HG02885 (cell line): ENCODE results near the gene PRL.

Experiments used
- ATAC-seq: cut with Tn5 transposase; IDR thresholded peaks from one replicate; pipeline ENCODE4 v1.9.1; 2021; ENCODE audit warnings: mild to moderate bottlenecking; ENCODE audit not compliant: unreplicated experiment, poor library complexity

PRL gene

DNA sequence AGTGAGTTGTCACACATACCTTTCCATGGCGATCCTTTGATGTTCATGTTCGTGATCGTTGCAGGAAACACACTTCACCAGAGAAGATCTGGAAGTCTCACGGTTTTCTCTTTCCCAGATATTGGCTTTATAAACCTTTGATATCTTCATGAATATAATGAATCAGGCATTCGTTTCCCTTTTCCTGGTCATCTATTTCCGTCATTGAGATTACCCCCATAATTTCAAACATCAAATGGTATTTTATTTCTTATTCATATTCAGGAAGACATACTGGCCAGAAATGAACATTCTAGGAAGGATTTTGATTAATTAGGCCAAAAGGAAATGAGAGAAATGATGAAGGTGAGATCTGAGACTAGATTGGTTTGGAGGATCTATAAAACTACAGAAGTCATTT lies at the start of gene PRL:
TSS of gene PRL (minus strand) at position 101 of the 400 bp plus-strand sequence. CDS start at position 47, 54 bp downstream.
- ATAC-seq, result no peak

DNA sequence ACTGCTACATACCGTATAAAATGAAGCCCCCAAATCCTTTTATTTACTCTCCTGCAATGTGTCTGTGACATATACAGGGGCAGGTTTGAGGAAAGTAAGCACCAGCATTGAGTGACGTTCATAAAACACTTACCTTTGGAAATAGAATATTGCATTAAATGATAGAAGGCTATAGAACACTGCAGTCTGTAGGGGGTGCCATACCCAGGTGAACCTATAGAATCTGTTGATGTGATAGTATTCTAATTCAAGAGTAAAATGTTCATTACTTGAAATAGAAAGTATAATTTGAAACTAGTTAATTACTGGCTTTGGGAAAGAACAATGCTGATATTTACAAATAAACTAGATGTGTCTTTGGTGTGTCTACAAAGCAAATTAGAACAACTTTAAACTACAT lies 47.0 kb upstream of the PRL start:
- ATAC-seq, result no peak

DNA sequence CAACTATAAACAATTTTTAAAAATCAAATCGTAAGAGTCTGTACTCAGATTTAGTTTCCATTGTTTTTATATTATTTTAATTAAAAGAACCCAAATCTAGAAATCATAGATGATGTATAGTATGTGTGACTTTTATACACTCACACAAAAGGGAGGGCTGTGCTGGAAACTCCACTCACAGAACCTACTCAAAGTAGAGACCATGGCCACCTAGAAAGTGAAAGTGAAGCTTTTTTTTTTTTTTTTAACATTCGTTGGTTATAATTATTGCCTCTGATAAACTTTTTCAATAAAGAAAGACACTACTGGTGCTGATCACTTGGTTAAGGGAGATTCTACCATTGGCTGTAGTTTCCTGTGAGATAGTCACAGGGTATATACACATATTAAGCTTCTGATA lies 37.9 kb upstream of the PRL start:
- ATAC-seq, result no peak

DNA sequence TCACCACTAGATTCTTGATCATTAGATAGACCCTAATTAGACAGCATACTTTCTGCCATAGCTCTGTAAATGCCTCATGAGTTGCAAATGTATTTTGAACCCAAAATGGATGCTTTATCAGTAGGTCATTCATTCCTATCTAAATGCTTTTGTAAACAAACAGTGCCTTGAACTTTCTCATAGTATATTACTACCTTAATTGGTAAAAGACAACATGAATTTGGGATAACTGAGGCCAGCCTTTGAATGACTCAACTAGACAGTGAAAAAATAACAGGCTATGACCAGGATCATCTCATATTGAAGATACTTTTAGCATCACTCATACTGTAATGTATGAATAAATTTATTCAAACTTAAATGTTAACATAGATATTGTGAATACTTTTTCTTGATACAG lies 37.0 kb upstream of the PRL start:
- ATAC-seq, result no peak

DNA sequence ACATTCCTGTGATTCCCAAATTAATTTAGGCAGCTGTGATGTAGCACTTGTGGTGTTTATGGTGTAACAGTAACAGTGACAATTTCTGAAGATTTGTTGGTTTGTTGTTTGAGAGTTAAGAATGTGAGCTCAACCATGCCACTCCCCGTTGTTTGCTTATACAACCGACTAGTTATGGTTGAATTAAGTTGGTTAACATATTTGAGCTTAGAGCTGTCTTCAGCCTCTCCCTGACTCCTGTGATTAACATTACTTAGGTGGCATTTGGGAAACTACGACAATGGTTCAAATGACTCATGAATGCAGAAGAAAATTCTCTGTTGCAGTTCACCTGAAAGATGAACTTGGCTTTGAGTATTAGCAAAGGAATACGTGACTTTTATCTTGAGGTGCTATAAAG lies 35.9 kb upstream of the PRL start:
- no peak for ATAC-seq

DNA sequence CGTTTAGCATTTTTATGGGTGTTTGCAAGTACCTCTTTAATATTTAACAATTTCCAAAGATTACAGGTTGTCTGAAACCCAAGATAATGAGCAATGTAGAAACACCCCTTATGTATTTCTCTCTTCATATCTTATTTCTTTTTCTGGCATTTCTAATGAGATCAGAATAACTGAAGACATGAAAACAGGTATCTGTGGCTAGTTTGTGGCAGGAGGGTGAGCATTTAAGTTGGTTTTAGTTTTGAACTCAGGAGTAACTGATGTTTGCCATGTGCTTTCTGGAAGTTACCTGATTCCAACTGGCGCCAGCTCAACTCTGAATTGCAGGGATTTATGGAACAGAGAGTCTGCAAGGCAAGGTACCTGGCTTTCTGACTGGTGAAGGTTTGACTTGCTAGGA lies 35.4 kb upstream of the PRL start:
- no peak for ATAC-seq

DNA sequence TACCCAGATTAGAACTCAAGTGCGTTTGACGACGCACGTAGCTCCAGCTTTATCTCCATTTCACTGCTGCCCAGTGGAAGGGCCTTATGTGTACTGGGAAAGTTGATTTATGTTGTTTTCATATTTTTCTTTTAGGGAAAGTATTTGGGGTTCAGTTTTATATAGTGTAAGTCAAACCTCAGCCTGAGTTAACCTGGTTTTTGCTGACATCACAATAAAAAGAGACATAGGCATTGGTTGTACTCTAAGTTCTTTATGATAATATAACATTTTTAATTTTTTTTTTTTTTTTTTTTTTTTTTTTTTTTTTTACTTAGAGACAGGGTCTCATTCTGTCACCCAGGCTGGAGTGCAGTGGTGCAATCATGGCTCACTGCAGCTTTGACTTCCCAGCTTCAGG lies 34.1 kb upstream of the PRL start:
- ATAC-seq, result no peak

DNA sequence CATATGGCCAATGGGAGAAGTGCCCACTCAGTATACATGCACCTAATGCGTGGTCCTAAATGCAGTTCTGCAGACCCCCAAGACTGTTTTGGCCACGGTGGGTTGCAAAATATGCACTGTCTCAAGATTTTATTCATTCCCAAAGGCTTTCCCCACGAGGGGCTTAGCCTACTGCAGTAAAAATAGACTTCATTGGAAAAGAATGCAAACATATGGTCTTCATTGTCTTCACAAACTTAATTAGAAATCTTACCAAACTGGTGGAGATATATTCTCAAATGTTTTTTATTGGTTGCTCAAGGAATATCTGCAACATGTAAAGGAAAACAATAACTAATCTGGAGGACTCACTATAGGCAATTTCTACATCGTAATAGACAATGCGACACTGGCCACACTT lies 31.6 kb upstream of the PRL start:
- no peak for ATAC-seq

DNA sequence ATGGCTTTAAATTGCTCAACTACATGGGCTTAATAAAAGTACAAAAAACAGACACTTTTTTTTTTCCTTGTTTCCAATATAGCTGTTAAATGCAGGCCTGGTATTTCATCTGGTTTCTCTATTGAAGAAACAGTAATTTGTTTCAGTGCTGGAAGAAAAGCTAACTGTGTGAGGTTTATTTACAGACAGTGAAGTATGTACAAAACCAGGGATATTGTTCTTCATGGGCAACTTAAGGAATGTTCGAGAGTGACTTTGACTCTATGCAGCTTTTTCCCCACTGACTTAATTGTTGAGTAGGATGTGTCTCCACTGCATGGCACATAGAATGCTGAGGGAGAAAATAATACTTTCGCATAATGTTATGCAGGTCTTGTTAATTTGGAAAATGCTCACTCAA lies 31.0 kb upstream of the PRL start:
- no peak for ATAC-seq

DNA sequence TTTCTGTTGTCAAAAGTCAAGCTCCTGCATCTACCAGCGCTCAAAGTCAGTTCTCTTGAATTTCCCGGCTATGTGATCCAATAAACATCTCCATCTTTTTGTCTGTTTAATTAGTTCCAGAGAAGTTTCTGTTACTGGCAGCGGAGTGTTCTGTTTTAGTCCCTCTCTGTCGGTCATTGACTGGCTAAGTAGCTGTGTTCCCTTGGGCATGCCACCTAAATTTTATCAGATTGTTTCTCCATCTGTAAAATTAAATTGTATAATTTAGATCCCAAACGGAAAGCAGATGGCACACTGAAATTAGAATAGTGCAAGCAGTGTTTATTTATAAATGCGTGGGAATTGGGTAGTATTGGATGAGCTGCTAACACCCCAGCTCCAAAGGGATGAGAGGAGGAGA lies 29.7 kb upstream of the PRL start:
- no peak for ATAC-seq

DNA sequence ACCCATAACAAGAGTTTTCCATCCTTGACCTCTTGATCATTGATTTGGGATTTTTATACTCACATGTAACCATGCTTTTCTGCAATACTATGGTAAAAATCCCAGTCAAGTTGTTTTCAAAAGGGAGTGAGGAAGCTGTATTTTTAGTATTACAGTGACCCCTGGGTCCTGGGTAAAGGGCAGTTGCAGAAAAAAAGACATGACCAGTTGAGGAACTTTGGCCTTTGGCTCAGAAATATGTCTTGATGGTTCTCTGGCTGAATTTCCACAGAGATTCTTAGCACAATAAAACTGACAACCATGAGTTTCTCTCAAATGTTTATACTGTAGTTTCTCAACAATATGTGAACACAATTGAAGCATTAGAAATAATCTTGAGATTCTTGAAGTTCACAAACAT lies 28.6 kb upstream of the PRL start:
- no peak for ATAC-seq

DNA sequence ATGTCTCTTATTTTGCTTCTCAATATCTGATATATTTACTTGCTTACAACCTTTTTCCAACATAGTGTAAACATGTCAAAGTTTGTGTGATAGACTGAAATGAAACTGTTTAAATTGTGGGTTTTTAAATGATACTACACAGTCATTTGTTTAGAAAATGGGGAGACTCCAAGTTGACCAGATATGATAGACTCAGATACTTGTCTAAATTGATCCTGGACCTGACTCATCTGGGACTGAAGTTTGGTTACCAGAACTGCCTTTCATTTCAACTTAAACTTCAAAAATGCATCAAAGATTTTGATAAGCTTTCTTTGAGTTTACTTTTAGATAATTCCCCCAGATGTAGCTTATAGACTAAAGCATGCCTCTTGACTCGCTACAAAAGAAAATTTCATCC lies 27.0 kb upstream of the PRL start:
- no peak for ATAC-seq

DNA sequence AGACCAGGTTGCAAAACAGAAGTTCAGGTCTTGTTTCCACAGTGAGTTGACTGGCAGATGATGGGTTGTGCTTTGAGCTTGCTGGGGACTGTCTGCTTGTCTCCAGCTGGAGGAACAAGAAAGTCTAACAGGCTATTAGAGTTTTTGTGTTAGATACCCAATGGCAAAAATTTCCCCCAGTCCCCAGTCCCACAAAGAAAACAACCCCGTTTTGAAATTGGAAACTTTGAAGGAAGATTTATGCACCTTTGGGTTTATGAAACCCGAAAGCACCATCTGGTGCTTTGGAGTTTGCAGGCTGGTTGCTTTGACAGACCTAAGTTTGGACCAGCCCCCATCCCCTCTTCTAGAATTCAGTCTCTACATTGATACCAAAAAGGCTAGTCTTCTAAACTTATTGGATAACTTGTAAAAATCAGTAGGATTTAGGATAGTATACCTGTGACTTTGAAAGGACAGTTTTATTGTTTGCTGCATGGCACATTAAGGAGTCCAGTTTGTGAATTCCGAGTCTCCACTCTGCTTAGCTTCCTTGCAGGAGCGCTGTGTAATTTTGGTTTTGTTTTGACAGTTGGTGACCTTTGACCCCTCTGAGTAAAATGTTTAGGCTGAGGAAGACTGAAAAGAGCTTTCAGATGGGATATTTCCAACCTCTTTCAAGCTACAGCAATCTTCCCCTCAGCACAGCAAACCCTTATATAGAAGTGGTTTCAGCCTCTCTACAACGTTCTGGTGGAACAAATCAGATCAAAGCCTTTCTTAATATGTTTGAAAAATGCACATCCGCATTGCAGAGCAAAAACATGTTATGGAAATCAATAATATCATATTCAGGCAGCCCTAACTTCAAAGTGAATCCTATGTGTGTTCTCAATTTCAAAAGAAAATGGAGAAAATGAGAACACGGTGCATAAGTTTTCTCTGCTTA lies 25.5 kb upstream of the PRL start:
- no peak for ATAC-seq

DNA sequence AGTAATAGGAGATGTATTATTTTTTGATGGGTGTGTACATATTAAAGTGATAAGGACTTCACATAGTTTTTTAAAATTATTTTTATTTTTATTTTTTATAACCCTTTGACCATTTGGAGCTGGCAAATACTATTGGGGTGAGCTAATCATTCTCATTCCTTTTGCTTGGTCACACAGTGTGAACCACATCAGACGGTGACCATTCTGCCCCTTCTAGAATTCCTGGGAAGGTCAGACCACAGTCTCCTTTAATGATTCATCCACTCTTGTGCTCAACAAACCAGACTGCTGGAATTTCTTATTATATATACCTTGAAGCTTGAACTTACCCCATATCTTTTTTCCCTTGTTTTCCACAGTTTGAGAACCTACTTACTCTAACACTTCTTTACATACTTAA lies 23.9 kb upstream of the PRL start:
- no peak for ATAC-seq

DNA sequence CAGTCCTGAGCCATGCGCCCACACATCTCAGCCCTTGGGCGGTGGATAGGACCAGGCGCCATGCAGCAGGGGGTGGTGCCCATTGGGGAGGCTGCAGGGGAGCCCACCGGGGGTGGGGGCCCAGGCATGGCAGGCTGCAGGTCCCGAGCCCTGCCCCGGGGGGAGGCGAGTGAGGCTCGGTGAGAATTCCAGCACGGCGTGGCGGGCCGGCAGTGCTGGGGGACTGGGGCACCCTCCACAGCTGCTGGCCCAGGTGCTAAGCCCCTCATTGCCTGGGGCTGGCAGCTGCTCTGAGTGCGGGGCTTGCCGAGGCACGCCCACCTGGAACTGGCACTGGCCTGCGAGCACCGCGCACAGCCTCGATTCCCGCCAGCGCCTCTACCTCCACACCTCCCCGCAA lies 21.6 kb upstream of the PRL start:
- ATAC-seq, result no peak

DNA sequence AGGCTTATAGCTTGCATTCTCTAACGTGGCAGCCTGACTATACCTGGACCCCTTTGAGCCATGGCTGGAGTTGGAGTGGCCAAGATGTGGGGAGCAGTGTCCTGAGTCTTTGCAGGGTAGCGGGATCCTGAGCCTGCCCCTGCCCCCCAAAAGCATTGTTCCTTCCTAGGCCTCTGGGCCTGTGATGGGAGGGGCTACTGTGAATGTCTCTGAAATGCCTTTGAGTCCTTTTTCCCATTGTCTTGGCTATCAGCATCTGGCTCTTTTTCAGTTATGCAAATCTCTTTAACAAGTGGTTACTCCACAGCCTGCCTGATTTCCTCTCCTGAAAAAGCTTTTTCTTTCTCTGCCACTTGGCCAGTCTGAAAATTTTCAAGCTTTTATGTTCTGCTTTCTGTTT lies 17.0 kb upstream of the PRL start:
- ATAC-seq, result no peak

DNA sequence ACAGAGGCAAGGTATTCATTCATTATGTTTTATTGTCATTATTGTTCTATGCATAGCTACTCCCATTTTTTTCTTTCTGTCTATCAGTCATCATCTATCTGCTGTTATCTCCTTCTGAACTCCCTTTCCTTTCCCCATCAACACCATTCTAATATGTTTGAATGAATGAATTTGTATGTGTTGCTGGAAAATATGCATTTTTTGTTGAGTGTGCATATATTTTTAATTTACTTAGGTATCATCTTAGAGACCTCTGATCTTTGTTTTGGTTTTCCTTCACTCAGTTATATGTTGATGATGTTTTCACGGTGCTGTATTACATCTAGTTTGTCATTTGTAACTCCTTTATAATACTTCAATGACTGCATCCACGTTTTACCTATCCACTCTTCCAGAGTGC lies 12.1 kb upstream of the PRL start:
- ATAC-seq, result no peak

DNA sequence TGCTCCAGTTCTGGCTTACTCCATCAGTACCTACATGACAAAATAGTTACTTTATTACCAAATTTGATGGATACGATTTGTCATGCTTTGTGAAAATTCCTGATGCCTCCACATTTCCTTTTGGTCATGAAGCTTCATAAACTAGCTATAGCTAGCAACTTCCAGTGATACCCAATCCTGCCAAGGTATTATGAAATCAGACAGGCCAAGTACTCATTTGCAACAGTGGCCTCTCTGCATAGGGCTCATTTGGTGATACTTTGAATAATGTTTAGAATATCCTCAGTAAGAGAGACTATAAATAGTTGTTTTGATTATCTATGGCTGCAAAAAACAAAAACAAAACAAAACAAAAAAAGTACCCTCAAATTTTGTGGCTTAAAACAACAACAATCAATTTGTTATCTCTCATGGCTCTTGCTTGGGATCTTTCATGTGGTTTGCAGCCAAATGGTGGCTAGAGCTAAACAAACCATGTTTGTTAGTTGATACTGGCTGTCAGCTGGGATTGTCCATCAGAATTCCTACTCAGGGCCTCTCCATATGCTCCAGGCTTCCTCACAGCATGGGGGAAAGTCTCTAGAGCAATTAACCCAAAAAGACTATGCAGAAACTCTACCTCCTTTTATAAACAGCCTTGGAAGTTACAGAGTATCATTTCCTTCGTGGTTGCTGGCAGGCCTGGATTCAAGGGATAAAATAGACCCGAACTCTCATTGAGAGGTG lies 10.1 kb upstream of the PRL start:
- ATAC-seq, result no peak

DNA sequence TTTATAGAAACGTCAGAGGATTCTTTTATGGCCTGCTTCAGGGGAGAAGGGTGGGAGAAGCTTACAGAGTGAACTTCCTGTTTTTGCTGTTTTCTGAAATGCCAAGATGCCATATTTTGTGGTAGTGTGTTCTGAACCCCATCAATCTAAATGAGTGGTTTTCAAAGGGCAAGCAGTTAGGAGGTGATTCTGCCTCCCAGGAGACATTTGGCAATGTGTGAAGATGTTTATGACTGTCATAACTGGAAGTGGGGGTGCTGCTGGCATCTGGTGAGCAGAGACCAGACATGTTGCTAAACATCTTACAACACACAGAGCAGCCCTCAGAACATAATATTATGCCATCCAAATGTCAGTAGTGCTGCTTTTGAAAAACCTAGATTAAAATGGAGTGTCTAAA lies 6.0 kb upstream of the PRL start:
- ATAC-seq, result no peak

DNA sequence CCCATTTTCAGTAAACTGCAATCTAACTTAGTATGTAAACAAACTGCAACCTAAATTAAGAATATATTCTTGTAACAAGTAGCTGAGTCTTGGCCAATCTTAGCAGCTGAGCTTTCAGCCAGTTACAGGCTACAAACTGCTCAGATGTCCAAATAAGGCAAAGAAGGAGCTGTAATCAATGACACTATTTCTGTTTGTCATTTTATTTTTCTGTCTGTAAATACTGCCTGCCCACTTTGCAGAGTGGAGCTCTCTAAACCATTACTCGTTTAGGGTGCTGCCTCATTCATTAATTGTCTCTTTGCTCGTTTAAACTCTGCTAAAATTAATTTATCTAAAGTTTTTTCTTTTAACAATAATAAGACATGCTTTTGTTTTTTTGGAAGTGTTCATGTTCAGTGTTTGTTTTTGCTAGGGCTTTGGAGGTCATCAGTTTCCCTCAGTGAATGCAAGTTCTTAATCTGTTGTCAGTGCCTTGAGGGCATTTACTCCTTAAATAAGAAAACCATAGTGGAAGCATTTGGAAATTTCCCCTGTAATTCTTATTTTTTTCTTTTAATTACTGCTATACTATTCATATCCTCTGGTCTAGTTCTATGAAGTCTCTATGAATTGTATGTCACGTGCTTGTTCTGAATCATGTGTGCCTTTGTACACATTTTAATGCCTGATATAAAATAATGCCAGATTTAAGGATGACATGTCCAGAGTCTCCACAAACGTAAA lies 3.6 kb upstream of the PRL start:
- no peak for ATAC-seq

DNA sequence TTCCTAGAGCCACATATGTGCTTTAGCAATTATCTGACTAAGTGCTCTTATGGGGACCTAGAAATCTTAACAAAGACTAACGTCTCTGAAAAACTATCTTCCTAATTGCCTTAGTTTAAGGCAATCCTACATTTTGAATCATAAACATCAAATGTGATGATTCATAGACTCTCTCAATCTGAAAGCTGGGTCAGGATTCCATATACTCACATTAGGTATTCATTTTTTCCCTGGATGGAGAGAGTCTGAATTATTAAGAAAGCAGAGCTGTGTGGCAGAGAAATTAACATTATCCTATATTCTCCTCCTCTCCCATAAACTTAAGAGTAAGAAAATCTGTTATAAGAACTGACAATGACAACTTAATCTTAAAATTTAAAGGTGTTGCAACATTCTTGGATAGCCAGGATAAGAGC lies 1.6 kb upstream of the PRL start:
- no peak for ATAC-seq
